Breast epithelium (tissue), 4 donors: ENCODE data around the gene PASK. TPM values are rescaled to one million over a fixed set of nuclear protein-coding genes. Genes with fewer than 3 reads are reported as not detected.
A peak's percentile ranks its signal among the peaks of the same experiment; 100 is the strongest.
"Not testable (repeated sequence)": the region's sequence is repeated elsewhere in the genome, so short reads cannot be mapped to it uniquely, and the experiment has no call there.

ENCODE experiments used
- DNase-seq, 2 donors: peaks; one replicate each; pipeline ENCODE4 v3.0.0-alpha.2; 2019; ENCODE audit warnings: low spot score in 2 of 2
- H3K27ac ChIP-seq, 2 donors: fragments of 200-600 bp; sonication (generic) in 1 of 2; one replicate each; pipeline ENCODE4 v1.5.1; 2016 to 2019; ENCODE audit warnings: mild to moderate bottlenecking in 1 of 2
- H3K27me3 ChIP-seq, 2 donors: fragments of 200-600 bp; sonication (generic) in 1 of 2; one replicate each; pipeline versions ENCODE4 v1.5.1 to v1.6.0; 2017 to 2019; ENCODE audit warnings: control low read depth in 1 of 2, mild to moderate bottlenecking in 1 of 2
- H3K36me3 ChIP-seq: fragments of 200-600 bp; one replicate; pipeline ENCODE4 v1.5.1; 2019
- H3K4me1 ChIP-seq, 2 donors: fragments of 200-600 bp; sonication (generic); one replicate each; pipeline ENCODE4 v1.5.1; 2016 to 2019; ENCODE audit warnings: control low read depth in 1 of 2
- H3K4me3 ChIP-seq, 3 donors: fragments of 200-600 bp; sonication (generic); 1 replicate in 2 of 3; 2 replicates in 1 of 3; pipeline ENCODE4 v1.5.1; 2016 to 2019; ENCODE audit warnings: mild to moderate bottlenecking in 3 of 3, moderate library complexity in 2 of 3
- H3K9me3 ChIP-seq, 2 donors: fragments of 200-600 bp; sonication (generic) in 1 of 2; one replicate each; pipeline ENCODE4 v1.5.1; 2016 to 2019; ENCODE audit warnings: control low read depth in 1 of 2
- CTCF ChIP-seq, 3 donors: fragments of 450-650 bp; IDR thresholded peaks; one replicate each; pipeline ENCODE4 v1.5.1; 2016 to 2017; ENCODE audit warnings: antibody characterized with exemption in 3 of 3, mild to moderate bottlenecking in 3 of 3, moderate library complexity in 3 of 3
- POLR2A ChIP-seq: fragments of 450-650 bp; IDR thresholded peaks from one replicate; pipeline ENCODE4 v1.6.1; 2016; ENCODE audit warnings: antibody characterized with exemption, mild to moderate bottlenecking, moderate library complexity
- POLR2AphosphoS5 ChIP-seq, 3 donors: sonication (generic); formaldehyde crosslinking; IDR thresholded peaks; one replicate each; pipeline ENCODE4 v1.6.1; 2017; ENCODE audit warnings: antibody characterized with exemption in 3 of 3
- intact Hi-C: fragments of 100-400 bp; cut with DNase I; formaldehyde crosslinking; loops from one replicate; pipeline ENCODE4 v1.15.1; 2023; ENCODE audit warnings: low total_unique reads
- total RNA-seq, 3 donors: library from RNA; depleted of rRNA; stranded (reverse); fragments of >200 nt; gene quantifications; one replicate each; pipeline ENCODE4 v1.1.0, GENCODE V29; 2016

The PASK gene
- total RNA-seq, 3 donors from 2014 or later, result 4.3 to 7.3 (median 6.6) TPM

- Histone ChIP-seq H3K27me3 (no peaks in the 10 kb centered on the region), H3K27ac (no peak overlapping the region), H3K36me3 (peaks cover 10% of the 10 kb centered on the region), H3K4me1 (no peaks in the 10 kb centered on the region), H3K9me3 (no peaks in the 10 kb centered on the region), H3K4me3 (no peak overlapping the region)
- DNase-seq, result no peak
- TF ChIP-seq POLR2A (no peak), POLR2AphosphoS5 (IDR thresholded peaks at IDR 0.05) (no peak), CTCF (IDR thresholded peaks at IDR 0.05) (no peak)
- intact Hi-C loops, result no loop called here
Observed at GRCh38 chr2:241094172-241094571, 55.1 kb downstream of the PASK start.

- H3K27me3 ChIP-seq, DNase-seq, H3K9me3 ChIP-seq, H3K4me1 ChIP-seq, intact Hi-C loops, H3K4me3 ChIP-seq: not testable (repeated sequence)
- H3K27ac ChIP-seq, result peak overlapping the region in 1 of 2 donors; percentile 71
- peaks cover 14% of the 10 kb centered on the region for H3K36me3 ChIP-seq
Observed at GRCh38 chr2:241093133-241093781, 56.0 kb downstream of the PASK start.

- Histone ChIP-seq H3K27me3 (no peaks in the 10 kb centered on the region), H3K36me3 (peaks cover 20% of the 10 kb centered on the region), H3K9me3 (no peaks in the 10 kb centered on the region), H3K4me1 (no peaks in the 10 kb centered on the region), H3K4me3 (no peak overlapping the region), H3K27ac (no peak overlapping the region)
- no peak for TF ChIP-seq POLR2A
- TF ChIP-seq POLR2AphosphoS5 (IDR thresholded peaks at IDR 0.05), result no peak
- TF ChIP-seq CTCF (IDR thresholded peaks at IDR 0.05), result no peak
- intact Hi-C loops, result no loop called here
- DNase-seq, result no peak
Observed at GRCh38 chr2:241092677-241093076, 56.6 kb downstream of the PASK start.

GRCh38 chr2:241091734-241092445 lies 57.4 kb downstream of the PASK start:
- H3K27me3 ChIP-seq, result no peaks in the 10 kb centered on the region
- H3K4me1 ChIP-seq, result no peaks in the 10 kb centered on the region
- DNase-seq, result no peak
- H3K9me3 ChIP-seq, result no peaks in the 10 kb centered on the region
- peaks cover 21% of the 10 kb centered on the region for H3K36me3 ChIP-seq
- intact Hi-C loops, result no loop called here
- no peak overlapping the region for H3K4me3 ChIP-seq
- no peak for TF ChIP-seq POLR2AphosphoS5 (IDR thresholded peaks at IDR 0.05)
- no peak for TF ChIP-seq CTCF (IDR thresholded peaks at IDR 0.05)
- no peak for TF ChIP-seq POLR2A
- no peak overlapping the region for H3K27ac ChIP-seq

GRCh38 chr2:241091201-241091600 lies 58.1 kb downstream of the PASK start:
- H3K4me3 ChIP-seq, result no peak overlapping the region
- no peaks in the 10 kb centered on the region for H3K4me1 ChIP-seq
- H3K27ac ChIP-seq, result no peak overlapping the region
- intact Hi-C loops, result no loop called here
- no peaks in the 10 kb centered on the region for H3K9me3 ChIP-seq
- DNase-seq, result no peak
- peaks cover 21% of the 10 kb centered on the region for H3K36me3 ChIP-seq
- no peak for TF ChIP-seq POLR2A
- TF ChIP-seq CTCF (IDR thresholded peaks at IDR 0.05), result no peak
- TF ChIP-seq POLR2AphosphoS5 (IDR thresholded peaks at IDR 0.05), result no peak
- H3K27me3 ChIP-seq, result no peaks in the 10 kb centered on the region
